ENCODE results near the gene XPNPEP3.

DNA sequence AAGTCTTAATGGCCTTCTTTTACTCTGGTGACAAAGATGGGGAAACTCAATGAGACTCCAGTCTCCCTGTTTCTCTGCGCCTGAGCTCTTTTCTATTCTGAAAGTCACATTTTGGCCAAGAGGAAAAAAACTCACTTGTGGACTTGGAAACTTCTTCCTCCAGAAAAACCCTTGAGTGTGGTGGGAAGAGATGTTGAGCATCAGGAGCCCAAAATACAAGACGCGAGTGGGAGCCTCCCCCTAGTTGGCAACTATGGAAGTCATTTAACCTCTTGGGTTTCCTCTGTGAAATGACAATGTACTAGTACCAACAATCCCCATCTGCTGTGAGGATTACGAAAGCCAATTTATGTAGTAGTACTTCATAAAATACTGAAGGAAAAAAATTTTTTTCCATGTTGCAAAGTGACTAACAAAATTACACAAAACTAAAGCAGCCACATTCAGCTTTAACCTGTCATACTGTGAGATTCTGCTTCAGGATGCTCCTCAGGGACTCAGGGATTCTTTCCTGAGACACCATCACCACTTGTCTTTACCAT is 37.3 kb upstream of the XPNPEP3 start:
- TF ChIP-seq, protein P1, sequence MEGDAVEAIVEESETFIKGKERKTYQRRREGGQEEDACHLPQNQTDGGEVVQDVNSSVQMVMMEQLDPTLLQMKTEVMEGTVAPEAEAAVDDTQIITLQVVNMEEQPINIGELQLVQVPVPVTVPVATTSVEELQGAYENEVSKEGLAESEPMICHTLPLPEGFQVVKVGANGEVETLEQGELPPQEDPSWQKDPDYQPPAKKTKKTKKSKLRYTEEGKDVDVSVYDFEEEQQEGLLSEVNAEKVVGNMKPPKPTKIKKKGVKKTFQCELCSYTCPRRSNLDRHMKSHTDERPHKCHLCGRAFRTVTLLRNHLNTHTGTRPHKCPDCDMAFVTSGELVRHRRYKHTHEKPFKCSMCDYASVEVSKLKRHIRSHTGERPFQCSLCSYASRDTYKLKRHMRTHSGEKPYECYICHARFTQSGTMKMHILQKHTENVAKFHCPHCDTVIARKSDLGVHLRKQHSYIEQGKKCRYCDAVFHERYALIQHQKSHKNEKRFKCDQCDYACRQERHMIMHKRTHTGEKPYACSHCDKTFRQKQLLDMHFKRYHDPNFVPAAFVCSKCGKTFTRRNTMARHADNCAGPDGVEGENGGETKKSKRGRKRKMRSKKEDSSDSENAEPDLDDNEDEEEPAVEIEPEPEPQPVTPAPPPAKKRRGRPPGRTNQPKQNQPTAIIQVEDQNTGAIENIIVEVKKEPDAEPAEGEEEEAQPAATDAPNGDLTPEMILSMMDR (optimal IDR thresholded peaks at IDR 0.05 in 1 of 3, IDR thresholded peaks at IDR 0.05 in 1 of 3, conservative IDR thresholded peaks at IDR 0.05 in 1 of 3; ENCODE audit: extremely low read depth in 1 of 3, insufficient read depth in 2 of 3, low read length in 3 of 3) = no peak
- no peak for TF ChIP-seq EZH2 (IDR thresholded peaks at IDR 0.05; ENCODE audit: low read length)

Data from keratinocyte (primary cell).